ENCODE measurements around the gene SPAG9. TPM values are rescaled to one million over a fixed set of nuclear protein-coding genes. Genes with fewer than 3 reads are reported as not detected.

The SPAG9 gene
- total RNA-seq, 1 donor from 2014 or later = 48.2 TPM

GRCh38 chr17:51010173-51010675, 110.4 kb downstream of the SPAG9 start:
- H3K4me3 ChIP-seq (ENCODE audit: low read depth, low read length) = no peak overlapping the region
- TF ChIP-seq CTCF (conservative IDR thresholded peaks at IDR 0.05; ENCODE audit: low read depth, low read length) = no peak
- no peak for DNase-seq (ENCODE audit: low read depth)

GRCh38 chr17:51006601-51007000, 114.1 kb downstream of the SPAG9 start:
- no peak for TF ChIP-seq CTCF (conservative IDR thresholded peaks at IDR 0.05; ENCODE audit: low read depth, low read length)
- H3K4me3 ChIP-seq (ENCODE audit: low read depth, low read length) = no peak overlapping the region
- no peak for DNase-seq (ENCODE audit: low read depth)

DNA sequence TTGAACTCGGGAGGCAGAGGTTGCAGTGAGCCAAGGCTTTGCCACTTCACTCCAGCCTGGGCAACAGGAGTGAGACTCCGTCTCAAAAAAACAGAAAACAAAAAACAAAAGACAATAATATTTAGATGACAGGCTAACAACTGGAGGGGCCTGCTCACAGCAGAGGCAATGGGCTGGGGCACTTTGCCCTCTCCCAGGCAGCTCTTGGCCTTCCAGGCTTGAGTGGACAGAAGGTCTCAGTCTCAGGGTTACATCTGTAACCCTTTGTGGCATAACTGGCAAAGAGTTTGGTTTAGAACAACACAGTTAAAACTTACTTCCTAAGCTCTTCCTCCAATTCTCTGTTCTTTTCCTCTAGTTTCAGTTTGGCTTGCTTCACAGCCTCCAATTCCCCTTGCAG, 114.9 kb downstream of the SPAG9 start:
- TF ChIP-seq CTCF (conservative IDR thresholded peaks at IDR 0.05; ENCODE audit: low read depth, low read length) = no peak
- no peak for DNase-seq (ENCODE audit: low read depth)
- H3K4me3 ChIP-seq (ENCODE audit: low read depth, low read length) = no peak overlapping the region

GRCh38 chr17:51004249-51004648, 116.4 kb downstream of the SPAG9 start:
- no peak for DNase-seq (ENCODE audit: low read depth)
- no peak for TF ChIP-seq CTCF (conservative IDR thresholded peaks at IDR 0.05; ENCODE audit: low read depth, low read length)
- H3K4me3 ChIP-seq (ENCODE audit: low read depth, low read length) = no peak overlapping the region

DNA sequence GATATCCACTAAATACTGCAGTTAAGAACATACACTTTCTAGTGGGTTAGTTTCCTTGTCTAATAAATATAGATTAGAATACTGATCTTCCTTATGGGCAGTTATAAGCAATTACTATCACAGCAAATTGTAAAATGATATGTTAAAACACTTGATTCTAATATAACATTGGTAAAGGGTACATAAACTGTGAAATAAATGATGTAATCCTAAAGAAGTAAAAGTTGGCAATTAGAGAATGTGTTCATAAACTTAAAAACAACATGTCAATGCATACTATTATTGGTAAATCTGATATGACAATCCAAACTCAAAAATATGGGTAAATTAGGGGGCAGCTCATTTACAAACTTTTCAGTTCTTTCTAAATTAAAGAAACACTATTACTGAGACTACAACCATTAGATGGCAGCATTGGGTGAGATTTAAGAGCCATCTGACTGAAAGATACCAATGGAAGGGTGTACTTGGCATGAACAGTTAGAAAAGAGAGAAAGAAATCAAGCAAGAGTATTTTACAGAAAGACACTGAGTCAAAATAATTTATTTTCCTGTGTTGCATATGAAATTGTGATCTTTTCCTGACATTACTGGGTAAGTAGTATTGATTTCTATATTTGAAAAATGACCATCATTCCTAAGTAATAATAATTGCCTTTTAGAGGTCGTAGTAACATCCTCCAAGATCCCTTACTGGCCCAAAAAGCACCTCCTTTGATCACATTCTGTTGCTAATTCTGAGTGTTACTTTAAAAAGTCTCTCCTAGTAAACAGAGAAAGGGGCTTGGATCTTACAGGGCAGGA, 119.6 kb downstream of the SPAG9 start:
- peak; percentile 26 for DNase-seq (ENCODE audit: low read depth)
- peak; percentile 58 for TF ChIP-seq CTCF (conservative IDR thresholded peaks at IDR 0.05; ENCODE audit: low read depth, low read length)
- H3K4me3 ChIP-seq (ENCODE audit: low read depth, low read length) = no peak overlapping the region

GRCh38 chr17:50995668-50996067, 125.0 kb downstream of the SPAG9 start:
- TF ChIP-seq CTCF (conservative IDR thresholded peaks at IDR 0.05; ENCODE audit: low read depth, low read length) = no peak
- no peak overlapping the region for H3K4me3 ChIP-seq (ENCODE audit: low read depth, low read length)
- DNase-seq (ENCODE audit: low read depth) = no peak

DNA sequence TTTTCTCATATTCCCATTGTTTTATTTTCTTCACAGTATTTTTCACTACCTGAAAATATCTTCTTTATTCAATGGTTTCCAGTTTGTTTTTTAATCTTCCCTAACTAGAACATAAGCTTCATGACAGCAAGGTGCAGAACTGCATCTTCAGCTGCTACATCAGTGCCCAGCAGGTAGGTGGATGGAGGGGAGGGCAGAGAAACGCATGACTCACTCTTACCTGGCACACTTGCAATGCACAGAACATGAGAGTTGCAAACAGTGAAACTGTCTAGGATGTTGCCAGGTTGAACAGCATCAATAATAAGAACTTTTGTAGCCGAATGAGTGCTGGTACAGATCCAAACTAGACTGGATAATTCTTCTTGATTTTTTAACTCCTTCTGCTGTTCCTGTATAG, 127.1 kb downstream of the SPAG9 start:
- TF ChIP-seq CTCF (conservative IDR thresholded peaks at IDR 0.05; ENCODE audit: low read depth, low read length) = no peak
- no peak for DNase-seq (ENCODE audit: low read depth)
- H3K4me3 ChIP-seq (ENCODE audit: low read depth, low read length) = no peak overlapping the region
